Fibroblast of villous mesenchyme (primary cell): Measurements from ENCODE around the gene NOX5. TPM values are rescaled to one million over a fixed set of nuclear protein-coding genes. Genes with fewer than 3 reads are reported as not detected.
A peak's percentile ranks its signal among the peaks of the same experiment; 100 is the strongest.

Experiments
- DNase-seq: peaks from one replicate; pipeline ENCODE4 v3.0.0-alpha.2; 2010; ENCODE audit warnings: low read depth
- H3K4me3 ChIP-seq: 2 replicates; pipeline ENCODE4 v1.5.1; 2011; ENCODE audit warnings: low read depth, mild to moderate bottlenecking, low read length
- CTCF ChIP-seq: IDR thresholded peaks from 2 replicates; pipeline ENCODE4 v1.5.1; 2012; ENCODE audit warnings: low read depth, mild to moderate bottlenecking, low read length; ENCODE audit not compliant: insufficient read depth
- total RNA-seq: library from RNA; depleted of rRNA; stranded (reverse); fragments of >200 nt; gene quantifications from 2 replicates; pipeline ENCODE4 v1.2.3, GENCODE V29; 2012

NOX5 gene
- total RNA-seq, 1 donor = 0.43 TPM

GRCh38 chr15:69074843-69075224 is 60.3 kb downstream of the NOX5 start:
- DNase-seq = no peak
- H3K4me3 ChIP-seq = peak overlapping the region; percentile 85
- TF ChIP-seq CTCF = no peak

DNA sequence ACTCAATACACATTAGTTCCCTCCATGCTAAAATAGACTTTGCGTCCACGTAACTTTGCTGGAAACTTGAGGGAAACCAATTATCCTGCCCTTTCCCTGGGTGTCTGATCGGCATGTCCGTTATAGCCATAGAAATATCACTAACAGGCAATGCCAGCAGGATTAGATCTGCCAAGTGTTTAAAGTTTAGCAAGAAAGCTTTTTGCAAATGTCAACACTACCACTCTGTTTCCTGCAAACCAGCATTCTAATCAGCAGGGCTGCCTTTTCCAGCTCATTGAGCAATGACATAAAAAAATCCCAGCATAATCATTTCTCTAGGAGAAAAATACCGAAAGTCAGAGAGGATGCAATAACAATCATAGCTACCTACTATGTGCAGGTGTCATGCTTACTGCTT is 60.9 kb downstream of the NOX5 start:
- TF ChIP-seq CTCF = no peak
- DNase-seq = peak; percentile 23
- H3K4me3 ChIP-seq = no peak overlapping the region

DNA sequence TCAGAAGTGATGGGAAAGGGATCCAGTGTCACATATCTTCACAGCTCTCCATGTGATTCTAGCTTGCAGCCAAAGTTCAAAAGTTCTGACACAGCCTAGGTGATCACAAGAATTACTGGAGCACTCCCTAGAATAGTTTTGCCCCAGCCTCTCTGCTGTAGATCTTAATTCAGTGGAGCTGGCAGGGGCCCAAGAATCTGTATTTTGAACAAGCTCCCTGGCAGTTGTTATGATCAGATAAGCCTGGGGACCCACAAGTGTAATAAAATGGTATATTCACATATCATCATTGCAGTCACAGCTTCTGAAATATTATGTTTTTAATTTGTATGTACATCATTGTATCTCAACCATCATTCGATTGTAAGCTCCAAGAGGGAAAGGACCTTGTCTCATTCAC is 62.3 kb downstream of the NOX5 start:
- no peak overlapping the region for H3K4me3 ChIP-seq
- no peak for TF ChIP-seq CTCF
- DNase-seq = no peak

- DNase-seq = no peak
- H3K4me3 ChIP-seq = no peak overlapping the region
- no peak for TF ChIP-seq CTCF
These were observed 64.1 kb downstream of the NOX5 start for GRCh38 chr15:69078638-69079037.

- TF ChIP-seq CTCF = no peak
- H3K4me3 ChIP-seq = no peak overlapping the region
- no peak for DNase-seq
These were observed 66.1 kb downstream of the NOX5 start for GRCh38 chr15:69080295-69081248.

- no peak overlapping the region for H3K4me3 ChIP-seq
- peak; percentile 11 for TF ChIP-seq CTCF
- DNase-seq = peak; percentile 53
These were observed 67.0 kb downstream of the NOX5 start for GRCh38 chr15:69081310-69082004.
